ENCODE measurements around the gene MMP8.

GRCh38 chr11:102712137-102712536, 12.6 kb downstream of the MMP8 start:
- no peak for TF ChIP-seq CTCF (conservative IDR thresholded peaks at IDR 0.05)
- no peak for TF ChIP-seq EZH2 (IDR thresholded peaks at IDR 0.05; ENCODE audit: low read depth)
